Dermis lymphatic vessel endothelial cell (primary cell): ENCODE data around the gene ADD1. TPM values are rescaled to one million over a fixed set of nuclear protein-coding genes. Genes with fewer than 3 reads are reported as not detected.

Experiments used
- total RNA-seq: library from RNA; depleted of rRNA; stranded (reverse); fragments of >200 nt; gene quantifications from 2 replicates; pipeline ENCODE4 v1.2.1, GENCODE V29; 2014

ADD1 gene, protein sequence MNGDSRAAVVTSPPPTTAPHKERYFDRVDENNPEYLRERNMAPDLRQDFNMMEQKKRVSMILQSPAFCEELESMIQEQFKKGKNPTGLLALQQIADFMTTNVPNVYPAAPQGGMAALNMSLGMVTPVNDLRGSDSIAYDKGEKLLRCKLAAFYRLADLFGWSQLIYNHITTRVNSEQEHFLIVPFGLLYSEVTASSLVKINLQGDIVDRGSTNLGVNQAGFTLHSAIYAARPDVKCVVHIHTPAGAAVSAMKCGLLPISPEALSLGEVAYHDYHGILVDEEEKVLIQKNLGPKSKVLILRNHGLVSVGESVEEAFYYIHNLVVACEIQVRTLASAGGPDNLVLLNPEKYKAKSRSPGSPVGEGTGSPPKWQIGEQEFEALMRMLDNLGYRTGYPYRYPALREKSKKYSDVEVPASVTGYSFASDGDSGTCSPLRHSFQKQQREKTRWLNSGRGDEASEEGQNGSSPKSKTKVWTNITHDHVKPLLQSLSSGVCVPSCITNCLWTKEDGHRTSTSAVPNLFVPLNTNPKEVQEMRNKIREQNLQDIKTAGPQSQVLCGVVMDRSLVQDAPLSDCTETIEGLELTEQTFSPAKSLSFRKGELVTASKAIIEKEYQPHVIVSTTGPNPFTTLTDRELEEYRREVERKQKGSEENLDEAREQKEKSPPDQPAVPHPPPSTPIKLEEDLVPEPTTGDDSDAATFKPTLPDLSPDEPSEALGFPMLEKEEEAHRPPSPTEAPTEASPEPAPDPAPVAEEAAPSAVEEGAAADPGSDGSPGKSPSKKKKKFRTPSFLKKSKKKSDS
- 172 and 174 TPM in 2 replicates for total RNA-seq

DNA sequence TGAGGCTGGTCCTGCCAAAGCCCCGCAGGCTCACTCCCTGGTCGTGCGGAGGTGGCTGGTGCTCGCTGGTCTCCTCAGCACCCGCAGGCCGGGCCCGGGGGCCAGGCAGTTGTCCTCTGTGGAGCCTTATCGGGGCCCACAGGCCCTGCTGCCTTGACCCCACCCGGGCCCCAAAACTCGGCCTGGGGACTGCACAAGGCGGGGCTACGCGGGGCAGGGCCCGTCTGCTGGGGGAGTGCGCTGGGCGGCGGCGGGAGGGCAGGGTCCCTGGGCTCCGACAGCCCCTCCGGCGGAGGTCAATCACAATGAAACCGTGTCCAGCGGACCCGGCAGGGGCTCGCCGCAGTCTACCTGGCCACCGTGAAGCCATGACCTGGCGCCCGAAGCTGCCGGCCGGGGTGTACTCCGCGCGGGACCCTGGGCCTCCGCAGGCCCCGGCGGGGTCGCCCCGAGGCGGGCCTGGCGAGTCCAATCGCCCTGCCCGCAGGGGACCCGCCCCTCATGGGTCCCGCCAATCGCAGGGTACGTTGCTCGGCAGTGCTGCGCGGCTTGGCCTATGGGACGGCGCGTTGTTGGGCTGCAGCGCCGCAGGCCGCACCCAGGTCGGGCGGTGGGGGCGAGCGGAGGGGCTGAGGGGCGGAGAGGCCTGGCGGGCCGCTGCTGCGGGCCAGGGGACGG is at the start of gene ADD1:
Gene ADD1 (plus strand): TSS at position 582 of the 678 bp plus-strand sequence. CDS start 32,072 bp downstream, outside the sequence.

DNA sequence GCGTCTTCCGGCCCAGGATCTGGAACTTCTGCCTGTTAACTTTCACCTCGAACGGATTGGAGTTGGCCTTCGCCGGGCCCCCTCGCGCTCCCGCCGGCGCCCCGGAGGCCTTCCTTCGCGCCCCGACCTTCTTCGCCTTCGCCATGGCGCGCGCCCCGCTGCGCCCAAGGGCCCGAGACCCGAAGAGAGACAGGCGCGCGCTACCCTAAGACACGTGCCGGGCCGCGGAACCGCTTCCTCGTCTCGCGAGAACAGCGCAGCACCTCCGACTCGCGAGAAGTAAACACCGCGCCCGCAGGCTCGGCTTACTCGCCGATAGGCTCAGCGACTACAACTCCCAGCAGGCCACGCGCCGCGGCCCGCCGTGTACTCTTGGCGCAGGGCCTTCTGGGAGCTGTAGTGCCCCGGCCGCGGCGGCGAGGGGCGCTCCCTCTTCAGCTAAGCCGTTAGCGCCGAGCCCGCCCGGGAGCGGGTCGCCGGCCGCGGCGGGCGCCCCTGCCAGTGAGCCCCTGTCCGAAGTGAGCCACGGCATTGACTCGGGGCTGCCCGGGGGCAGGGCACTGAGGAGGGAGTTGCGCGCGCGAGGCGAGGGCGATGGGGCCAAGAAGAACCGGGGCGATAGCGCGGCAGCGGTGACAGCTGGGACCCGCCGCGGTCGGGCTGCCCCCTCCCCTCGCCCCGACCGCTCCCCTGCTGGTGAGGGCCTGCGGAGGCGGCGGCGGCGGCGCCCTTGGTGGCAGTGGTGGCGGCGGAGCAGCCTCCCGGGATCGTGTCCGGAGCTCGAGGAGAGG is 119.7 kb downstream of the ADD1 start, which contains the start of the genes GRK4 and NOP14:
Gene GRK4 (plus strand): TSS at position 397 of the 791 bp plus-strand sequence. CDS start 500 bp downstream, outside the sequence.
Gene NOP14 (minus strand): TSS at position 232 of the 791 bp plus-strand sequence. CDS start 87 bp downstream, at position 145.

Other genes with a start within 250 kb of the ADD1 start
- gene TNIP2, start 87.5 kb upstream of the ADD1 start, total RNA-seq = 85.0 and 94.5 TPM in 2 replicates
- gene SH3BP2, start 50.8 kb upstream of the ADD1 start, total RNA-seq = 10.7 and 16.5 TPM in 2 replicates
- 14.1 and 21.4 TPM in 2 replicates for gene NOP14, start 119.6 kb downstream of the ADD1 start, total RNA-seq
- gene GRK4, start 119.7 kb downstream of the ADD1 start, total RNA-seq = 2.4 and 3.7 TPM in 2 replicates
- gene HTT-AS, start 230.7 kb downstream of the ADD1 start, total RNA-seq = not detected in 2 replicates
- gene HTT, start 230.8 kb downstream of the ADD1 start, total RNA-seq = 34.7 and 37.3 TPM in 2 replicates